ENCODE data around the gene FAR1.
"Not testable (repeated sequence)": the region's sequence is repeated elsewhere in the genome, so short reads cannot be mapped to it uniquely, and the experiment has no call there.

Gene FAR1

DNA sequence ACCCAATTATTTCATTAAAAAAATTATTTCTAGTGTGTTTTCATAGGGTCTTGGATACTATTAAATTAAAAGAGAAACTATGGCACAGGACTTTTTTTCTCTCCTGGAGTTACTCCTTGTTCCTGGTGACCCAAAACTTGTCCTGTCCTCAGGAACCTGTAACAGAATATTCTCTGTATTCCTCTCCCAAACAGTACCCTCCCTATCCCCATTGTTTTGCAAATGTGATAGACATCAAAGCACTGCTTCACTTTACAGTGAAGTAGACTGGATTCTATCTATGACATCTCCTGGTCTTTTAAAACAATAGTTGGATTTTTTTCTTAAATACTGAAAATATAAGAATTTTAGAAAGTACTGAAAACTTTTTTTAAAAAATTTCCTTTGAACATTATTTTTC lies 37.2 kb downstream of the FAR1 start:
- DNase-seq (ENCODE audit: low read depth) = no peak

DNA sequence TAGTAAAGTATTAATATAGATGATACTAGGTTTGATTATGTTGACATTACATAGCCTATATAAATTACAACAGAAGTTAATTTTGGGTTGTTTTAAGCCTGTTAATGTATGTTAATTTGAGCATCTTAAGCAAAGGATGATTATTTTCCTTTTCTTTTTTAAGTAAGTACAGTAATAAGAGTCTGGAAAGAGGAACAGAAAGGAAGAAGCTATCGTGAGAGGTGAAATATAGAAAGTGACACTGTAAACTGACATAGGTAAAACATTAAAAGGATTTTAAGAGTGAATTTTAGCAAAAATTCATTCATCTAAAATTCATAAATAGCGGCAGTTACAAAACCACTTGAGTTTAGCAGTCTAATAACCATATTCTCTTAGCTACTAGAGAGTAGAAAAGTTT lies 45.5 kb downstream of the FAR1 start:
- no peak for DNase-seq (ENCODE audit: low read depth)

DNA sequence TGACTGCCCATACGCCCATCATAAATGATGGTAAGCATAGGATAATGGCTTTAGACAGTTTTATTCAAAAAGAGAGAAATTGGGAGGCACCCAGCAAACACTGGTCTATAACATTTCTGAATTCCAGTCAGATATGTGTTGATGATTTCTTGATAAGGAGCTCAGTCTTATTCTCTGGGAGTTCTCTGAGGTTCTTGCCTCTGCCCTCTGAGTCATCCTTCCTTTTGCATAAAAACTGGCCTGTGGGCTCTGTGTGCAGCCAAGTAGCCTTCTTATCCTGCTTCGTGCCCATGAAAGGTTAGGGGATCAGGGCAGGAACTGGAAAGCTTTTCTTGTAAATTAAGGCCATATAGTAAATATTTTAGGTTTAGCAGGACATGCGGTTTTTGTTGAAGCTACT lies 48.9 kb downstream of the FAR1 start:
- DNase-seq (ENCODE audit: low read depth) = peak; percentile 65

DNA sequence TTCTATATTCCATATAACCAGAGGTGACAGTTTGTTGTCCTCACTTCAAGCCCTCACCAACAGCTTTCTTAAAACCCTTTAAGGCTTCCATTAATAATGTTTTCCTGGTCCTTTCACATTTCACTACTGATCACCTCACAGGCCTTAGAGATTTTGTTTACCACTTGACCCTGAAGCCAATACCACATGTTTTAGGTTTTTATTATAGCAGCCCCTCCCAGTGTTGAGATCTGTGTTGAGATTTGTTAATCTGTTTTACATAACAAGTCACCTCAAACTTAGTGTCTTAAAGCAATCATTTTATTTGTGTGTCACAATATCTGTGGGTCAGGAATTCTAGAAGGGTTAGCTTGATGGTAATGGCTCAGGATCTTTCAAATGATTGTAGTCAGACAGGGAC lies 49.9 kb downstream of the FAR1 start:
- DNase-seq (ENCODE audit: low read depth) = no peak

DNA sequence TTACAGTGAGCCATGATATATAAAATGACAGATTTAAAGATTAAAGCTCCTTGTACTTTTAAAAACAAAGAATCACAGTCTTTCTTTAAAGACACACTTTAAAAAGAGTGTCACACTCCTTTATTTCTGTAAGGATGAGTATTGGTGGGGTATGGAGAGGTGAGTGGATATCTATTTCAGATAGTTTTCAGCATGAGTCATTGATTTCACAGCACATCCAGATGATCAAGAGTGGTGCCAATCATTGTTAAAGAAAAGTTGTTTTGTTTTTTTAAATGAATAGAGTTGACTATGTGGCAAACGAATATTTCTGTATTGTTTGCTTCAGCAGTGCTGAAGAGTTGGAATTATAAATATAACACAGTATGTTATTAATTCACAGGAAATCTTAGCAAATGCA lies 52.5 kb downstream of the FAR1 start:
- DNase-seq (ENCODE audit: low read depth) = no peak

DNA sequence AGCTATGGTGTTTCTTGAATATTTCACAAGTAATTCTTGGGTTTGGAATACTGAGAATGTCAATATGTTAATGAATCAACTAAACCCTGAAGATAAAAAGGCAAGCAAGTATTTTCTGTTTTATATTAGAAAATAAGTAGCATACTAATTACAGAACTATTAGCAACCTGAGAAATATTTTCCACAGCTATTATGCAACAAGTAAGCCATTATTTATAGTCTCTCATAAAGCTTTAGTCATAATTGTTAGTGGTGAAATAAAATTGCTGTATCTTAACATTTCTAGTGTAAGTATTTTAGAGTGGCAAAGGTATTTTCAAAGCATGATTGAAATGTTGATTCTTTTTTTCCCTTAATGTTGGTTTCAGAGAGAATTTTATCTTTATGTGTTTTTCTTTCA lies 53.3 kb downstream of the FAR1 start:
- DNase-seq (ENCODE audit: low read depth) = no peak

DNA sequence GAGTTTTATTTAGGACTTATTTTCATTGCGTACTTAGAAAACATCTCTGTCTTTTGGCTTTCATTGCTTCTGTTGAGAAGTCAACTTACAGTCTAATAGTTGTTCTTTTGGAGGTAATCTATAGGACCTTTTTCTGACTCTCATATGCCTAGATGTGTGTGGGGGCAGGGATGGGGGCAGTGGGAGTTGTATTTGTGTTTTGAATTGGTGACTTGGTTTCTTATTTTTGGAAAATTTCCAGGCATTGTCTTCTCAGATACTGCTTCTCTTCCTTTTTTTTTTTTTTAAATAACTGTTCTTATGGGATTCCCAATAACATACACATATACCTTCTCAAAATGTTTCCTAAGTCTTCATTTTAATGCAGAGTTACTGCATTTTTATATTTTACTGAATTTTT lies 58.0 kb downstream of the FAR1 start:
- DNase-seq (ENCODE audit: low read depth) = no peak

DNA sequence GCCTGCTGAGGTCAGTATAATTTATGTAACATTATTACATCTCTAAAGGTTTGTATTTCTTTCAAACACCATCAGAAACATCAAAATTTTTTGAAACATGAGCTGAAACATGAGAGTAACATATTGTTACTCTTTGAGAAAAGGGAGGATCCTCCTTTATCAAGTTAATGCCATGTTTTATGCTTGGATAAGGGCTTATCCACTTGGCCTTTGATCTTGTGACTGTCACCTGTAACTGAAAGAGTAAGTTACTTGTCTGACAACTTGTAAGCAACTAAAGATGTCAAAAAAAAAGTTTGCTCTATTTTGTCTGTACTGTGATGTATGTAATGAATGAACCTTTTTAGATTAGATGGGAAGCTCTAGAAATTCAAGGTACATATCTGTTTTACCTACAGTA lies 59.6 kb downstream of the FAR1 start:
- DNase-seq (ENCODE audit: low read depth) = no peak

DNA sequence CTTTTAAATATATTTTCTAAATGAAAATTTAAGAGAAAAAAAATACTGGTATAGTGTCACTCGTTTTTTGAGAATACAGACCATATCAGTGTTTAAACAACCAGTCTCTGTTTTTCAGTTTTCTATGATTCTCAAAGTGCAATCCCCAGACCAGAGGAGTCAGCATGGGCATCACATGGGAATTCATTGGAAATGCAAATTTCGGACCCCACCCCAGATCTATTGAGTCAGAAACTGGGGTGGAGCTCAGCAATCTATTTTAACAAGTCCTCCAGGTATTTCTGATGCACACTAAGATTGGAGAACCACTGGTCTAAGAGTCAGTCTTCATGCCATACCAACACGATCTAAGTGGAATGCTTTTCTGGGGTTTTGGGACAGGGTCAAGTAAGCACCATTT lies 66.1 kb downstream of the FAR1 start:
- DNase-seq (ENCODE audit: low read depth) = no peak

DNA sequence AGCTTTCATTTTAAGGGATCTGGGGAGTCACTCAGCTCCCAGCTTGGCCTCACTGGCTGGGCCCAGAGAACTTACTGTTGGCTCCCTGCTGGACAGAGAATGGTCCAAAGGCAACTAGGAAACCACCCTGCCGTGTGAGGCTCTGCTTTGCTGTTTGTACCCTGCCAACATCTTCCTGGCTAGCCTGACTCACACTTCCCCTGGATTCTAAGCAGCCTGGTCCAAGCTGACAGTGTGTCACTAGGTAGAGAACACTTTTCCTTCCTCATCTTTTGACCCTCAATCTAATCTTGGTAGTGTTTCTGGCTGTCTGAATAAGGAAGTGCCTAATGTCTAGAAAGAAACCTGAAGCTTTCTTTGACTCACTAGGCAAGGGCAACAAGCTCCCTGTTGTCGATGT lies 76.7 kb downstream of the FAR1 start:
- no peak for DNase-seq (ENCODE audit: low read depth)

DNA sequence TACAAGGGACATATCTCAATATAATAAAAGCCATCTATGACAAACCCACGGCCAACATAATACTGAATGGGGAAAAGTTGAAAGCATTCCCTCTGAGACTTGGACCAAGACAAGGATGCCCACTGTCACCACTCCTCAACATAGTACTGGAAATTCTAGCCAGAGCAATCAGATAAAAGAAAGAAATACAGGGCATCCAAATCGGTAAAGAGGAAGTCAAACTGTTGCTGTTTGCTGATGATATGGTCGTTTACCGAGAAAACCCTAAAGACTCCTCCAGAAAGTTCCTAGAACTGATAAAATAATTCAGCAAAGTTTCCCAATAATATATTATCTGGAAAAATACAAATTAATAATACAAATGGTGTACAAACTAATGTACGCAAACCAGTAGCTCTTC lies 84.8 kb downstream of the FAR1 start:
- not testable (repeated sequence) for DNase-seq (ENCODE audit: low read depth)

DNA sequence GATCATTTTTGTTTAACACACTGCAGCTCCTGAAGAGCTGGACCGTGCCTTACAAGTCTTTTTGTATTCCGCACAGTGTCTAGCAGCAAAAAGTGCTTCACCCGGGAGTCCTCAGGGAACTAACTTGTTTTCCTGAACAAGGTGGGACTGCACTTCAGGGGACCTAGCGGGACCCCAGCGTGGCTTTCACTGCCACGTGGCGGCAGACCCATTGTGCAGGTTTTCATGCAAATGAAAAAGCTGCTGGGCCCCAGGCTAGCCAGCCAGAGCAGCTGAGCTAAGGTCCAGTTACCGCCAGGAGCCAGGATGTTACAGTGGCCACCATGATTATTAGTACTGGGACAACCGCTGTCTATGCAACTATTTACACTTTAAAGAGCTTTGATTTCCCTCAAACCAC lies 90.6 kb downstream of the FAR1 start:
- no peak for DNase-seq (ENCODE audit: low read depth)

DNA sequence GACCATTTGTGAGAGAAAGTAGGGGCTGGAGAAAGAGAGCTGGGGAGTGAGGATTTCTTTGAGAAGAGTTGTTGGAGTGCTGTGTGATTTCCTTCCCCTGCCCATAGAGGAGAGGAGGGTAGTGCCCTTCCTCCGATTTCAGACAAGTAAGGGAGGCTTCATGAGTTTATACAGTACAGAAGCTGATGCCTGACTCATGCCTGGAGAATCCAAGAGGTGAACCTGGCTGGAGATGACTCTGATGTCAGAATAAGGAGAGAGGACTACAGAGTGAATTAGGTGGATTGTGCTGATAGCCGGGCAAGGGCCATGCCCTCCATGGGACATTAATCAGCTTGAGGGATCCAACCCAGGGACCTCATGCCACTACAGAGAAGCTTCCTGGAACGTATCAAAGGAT lies 91.6 kb downstream of the FAR1 start:
- no peak for DNase-seq (ENCODE audit: low read depth)

DNA sequence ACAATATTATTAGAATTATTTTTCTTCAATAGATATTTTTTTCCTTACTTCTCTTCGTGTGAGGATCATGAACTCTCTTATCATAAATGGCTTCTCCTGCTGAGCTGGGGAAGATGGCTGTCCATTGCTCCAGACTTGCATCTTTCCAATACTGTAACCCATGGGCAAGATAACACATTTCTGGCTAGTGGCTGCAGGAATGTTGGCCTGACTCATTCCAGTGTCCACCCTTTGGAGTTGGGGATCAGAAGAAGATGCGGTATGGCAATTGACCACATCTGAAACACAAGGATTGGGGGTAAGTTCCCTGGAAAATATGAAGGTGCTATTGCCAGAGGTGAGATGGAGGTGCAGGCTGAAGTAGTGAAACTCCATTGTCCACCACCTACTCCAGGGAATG lies 92.8 kb downstream of the FAR1 start:
- DNase-seq (ENCODE audit: low read depth) = no peak

DNA sequence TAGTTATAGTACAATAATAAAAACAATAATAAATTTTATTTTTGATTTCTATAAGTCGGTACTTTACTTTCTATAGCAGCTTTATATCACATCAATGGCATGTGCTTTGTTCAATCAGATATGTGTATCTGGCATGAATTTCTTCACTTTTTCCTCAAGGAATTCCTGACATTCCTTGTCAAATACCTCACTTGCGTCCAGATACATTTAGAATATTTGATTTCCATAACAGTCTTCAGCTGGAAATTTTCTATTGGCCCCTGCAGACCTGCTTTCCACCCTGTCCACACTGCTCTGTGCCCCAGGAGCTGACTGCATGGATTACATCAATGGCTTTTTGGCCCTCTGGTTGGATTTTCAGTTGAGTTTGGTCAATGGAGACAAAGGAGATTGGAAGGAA lies 93.2 kb downstream of the FAR1 start:
- no peak for DNase-seq (ENCODE audit: low read depth)

DNA sequence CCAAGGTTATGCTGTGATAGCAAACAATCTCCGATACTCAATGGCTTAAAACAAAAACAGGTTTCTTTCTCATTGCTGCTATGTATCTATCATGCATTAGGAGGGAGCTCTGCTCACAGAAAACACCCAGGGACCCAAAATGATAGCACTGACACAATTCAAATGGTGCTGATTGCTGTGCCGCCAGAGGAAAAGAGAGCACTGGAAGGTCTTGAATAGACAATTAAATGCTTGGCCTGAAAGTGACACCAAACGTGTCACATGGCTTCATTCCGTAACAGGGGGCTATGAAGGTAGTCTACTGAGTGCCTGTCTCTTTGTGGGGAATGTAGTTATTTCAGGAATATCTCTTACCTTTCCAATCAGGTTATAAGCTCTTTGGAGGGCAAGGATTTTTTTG lies 94.2 kb downstream of the FAR1 start:
- no peak for DNase-seq (ENCODE audit: low read depth)

DNA sequence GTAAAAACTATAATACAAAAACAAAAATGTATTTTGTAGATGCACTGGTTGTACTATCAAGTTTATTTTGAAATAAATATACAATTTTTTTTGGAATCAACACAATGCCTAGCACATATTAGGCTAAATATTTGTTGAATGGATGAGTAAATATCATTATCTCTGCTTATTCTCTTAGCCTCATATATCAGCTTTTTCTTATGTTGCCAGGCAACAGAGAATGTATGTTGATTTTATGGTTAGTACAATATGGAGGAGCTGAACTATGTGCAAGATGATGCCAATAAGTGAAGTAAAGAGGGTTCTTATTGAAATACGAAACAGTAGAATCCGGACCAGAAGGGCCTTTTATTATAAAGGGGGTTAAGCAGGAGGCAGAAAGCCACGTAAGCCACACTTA lies 94.9 kb downstream of the FAR1 start:
- no peak for DNase-seq (ENCODE audit: low read depth)

DNA sequence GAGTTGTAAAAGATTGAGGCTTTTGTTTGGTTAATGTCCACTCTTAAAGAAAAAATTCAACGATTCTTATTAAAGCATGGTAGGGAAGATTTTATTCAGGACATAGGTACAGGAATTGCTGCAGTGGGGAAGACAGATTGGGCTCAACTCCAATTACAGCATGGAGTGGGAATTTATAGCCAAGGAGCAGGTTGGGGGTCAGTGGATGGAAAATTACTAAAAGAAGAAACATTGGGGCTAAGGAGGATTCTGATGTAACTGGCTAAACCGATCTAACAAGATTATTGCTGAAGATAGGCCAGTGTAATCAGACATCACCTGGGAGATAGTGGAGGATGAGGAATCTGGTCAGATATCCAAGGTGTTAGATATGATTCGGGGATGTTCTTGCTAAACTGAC lies 97.4 kb downstream of the FAR1 start:
- no peak for DNase-seq (ENCODE audit: low read depth)

DNA sequence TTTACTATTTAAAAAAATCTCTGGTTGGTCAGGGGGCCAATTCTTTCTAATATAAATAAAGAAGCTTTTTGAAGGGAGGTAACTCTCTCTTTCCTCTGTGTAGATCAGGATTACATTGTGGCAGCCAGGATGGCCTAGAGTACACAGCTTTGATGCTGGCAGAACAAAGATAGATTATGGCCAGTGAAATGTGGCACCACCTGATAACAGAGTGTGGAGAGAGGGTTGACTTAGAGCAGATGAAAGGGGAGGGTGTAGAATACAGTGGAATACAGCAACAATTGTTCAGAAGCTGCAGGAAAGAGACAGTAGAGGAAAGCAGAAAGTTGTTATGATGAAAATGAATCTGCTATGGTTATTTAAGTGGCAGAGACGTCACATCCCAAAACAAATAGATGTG lies 99.0 kb downstream of the FAR1 start:
- no peak for DNase-seq (ENCODE audit: low read depth)

DNA sequence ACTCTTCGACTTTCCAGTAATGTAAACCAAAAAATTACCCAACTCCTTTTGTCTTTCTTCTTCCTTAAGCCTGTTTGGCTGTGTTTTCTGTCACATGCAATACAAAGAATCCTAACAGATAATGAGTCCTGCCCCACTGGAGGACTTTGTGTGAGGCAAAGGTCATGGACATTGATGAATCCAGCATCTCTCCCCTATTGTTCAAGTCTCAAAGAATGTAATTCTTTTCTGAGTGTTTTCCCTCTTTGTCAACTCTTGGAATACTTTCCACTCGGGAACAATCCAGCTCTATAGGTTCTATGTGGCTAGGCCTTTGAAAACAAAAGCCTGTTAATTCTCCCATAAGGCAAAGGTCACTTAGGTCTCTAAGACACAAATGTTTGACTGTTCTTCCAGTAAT lies 100.7 kb downstream of the FAR1 start:
- no peak for DNase-seq (ENCODE audit: low read depth)

DNA sequence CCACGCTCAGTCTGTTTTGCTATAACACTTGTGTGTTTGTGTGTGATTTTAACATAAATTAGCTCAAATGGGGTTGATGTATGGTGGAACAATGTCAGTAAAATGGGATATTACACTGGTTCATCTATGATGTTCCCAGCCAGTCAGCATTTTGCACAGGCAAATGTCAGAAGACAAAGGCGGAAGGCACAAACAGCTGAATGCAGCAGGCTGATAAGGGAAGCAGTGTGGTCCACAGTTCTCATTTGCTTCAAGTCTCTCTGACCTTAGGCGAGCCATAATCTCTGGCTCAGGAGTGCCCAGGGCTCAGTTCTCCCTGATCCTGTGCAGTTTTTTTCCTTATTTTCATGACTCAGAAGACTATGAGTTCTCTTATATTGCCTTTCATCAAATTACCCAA lies 102.7 kb downstream of the FAR1 start:
- no peak for DNase-seq (ENCODE audit: low read depth)

DNA sequence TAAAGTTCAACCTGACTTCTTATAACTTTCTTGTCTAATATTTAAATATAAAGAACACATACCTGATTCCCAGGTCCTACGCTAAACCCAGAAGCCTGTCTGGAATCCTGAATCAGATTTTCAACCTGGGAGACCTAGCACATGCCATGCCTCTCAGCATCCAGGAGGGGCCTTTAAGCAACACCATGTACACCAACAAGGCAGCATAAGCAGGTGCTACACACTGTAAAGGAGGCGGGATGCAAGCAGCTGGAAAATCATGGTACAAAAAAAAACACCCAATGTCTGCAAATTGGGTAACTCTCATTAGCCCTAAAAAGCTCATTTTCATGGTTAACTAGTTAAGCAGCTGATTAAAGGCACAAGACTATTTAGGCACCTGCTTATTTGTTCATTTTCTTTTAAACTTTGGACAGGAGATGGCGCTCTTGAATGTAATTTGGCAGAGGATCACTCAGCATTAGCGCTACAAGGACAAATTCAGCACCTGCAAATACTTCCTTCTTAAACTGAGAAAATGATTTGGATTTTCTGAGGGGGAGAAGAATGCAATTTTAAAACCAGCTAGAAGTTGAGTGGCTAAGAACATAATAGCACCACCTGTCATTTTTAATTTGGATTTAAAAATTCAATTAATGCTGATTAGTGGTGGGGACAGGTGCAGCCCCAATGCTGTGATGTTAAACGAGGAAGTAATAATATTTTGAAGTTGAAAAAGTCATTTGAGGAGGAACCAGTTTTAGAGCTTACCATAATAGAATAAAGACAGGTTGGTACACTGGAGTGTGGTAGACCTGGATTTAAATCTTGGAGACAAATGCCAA lies 104.0 kb downstream of the FAR1 start:
- DNase-seq (ENCODE audit: low read depth) = peak; percentile 48

DNA sequence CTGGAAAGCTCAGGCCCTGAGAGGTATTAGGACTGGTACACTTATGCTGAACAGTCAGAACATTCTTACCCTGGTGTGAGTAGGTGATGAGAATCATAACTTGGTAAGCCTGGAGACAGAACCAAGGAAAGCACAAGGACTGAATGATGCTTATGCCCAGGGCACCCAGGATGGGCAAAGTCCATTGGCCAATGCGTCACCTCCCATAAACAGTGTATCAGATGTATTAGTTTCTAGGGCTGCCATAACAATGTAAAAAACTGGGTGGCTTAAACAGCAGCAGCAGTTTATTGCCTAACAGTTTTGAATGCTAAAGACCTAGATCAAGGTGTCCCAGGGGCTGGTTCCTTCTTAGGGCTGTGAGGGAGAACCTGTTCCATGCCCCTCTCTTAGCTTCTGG lies 107.0 kb downstream of the FAR1 start:
- no peak for DNase-seq (ENCODE audit: low read depth)

DNA sequence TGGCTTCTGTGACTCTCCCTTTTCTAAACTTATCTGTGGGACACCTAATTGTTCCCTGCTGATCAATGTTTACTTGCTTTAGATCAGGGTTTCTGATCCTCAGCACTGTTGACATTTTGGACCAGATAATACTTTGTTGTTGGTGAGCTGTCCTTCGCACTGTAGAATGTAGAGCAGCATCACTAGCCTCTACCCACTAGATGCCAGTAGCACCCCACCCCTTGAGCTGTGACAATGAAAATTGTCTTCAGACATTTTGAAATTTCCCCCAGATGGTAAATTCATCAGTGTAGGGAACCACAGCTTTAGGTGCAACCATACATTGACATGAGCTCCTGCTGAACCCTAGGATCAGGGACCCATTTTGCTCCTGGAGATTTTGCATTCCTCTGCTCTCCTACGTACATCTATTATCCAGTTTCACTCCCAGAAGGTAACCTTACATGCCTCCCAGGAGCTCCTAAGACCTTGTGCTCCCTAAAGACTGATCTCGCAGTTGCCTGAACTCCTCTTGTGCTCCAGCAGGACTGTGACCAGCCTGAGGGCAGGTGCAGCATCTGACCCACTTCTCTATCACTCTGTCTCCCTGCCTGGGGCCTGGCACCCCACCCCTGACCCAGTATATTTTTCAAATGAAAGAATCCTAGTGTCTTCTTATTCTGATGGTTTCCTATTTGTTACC lies 107.8 kb downstream of the FAR1 start:
- no peak for DNase-seq (ENCODE audit: low read depth)
